T47D (cell line): ENCODE data around the gene DAB1.

Experiments
- DNase-seq, 2 experiments: peaks; one replicate each; pipeline versions ENCODE4 v3.0.0 to v3.0.0-alpha.2; 2011 to 2012; ENCODE audit warnings: low read depth in 1 of 2, low spot score in 1 of 2
- JUND ChIP-seq: IDR thresholded peaks from 2 replicates; pipeline ENCODE4 v1.6.1; 2012; ENCODE audit warnings: low read depth
- in situ Hi-C: cut with HindIII; loops from 2 replicates; pipeline ENCODE4 v1.10.0; 2016; ENCODE audit warnings: low sequenced_read_pairs, low pct_unique_long_range_greater_than_20kb

Gene DAB1

DNA sequence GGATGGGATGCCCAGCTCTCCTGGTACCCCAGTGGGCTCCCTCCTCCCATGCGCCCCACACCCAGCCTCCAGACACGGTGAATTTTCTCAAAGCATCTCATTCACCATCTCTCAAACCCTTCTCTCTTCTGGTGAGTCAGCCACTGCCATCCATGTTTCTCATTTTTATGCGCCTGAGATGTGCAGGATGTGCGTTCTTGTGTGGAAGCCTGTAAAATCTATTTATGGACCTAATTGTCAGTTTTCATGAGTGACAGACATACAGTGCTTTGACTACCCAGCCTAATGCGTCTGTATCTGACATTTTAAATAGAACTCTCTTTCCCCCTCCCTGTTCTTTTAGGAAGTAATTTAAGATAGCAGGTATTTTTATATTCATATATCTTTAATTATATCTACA, 158.8 kb downstream of the DAB1 start:
- in situ Hi-C loops: no loop called here
- no peak for TF ChIP-seq JUND
- DNase-seq: no peak

DNA sequence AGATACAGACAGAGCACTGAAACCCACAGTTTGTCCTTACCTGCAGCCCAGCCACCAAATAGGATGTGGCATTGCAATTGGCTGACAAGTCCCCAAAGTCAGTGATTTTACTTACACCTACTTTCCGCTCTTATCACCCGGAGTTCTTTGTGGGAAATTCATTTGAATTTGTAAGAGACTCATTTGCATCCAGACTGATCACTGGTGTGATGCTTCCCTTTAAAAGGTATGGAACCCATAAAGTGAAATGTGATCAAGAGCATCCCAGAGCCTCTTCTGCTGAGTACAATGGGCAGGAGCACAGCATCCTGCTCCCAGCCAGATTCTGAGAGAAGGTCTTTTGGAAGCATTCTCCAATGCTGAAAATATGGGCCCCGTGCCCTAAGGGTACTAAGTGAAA, 161.4 kb downstream of the DAB1 start:
- in situ Hi-C loops: no loop called here
- TF ChIP-seq JUND: no peak
- DNase-seq: no peak

GRCh38 chr1:57258557-57259325, 165.1 kb downstream of the DAB1 start:
- in situ Hi-C loops: no loop called here
- DNase-seq: no peak
- TF ChIP-seq JUND: no peak

GRCh38 chr1:57255945-57256344, 167.9 kb downstream of the DAB1 start:
- TF ChIP-seq JUND: no peak
- no peak for DNase-seq
- in situ Hi-C loops: no loop called here

DNA sequence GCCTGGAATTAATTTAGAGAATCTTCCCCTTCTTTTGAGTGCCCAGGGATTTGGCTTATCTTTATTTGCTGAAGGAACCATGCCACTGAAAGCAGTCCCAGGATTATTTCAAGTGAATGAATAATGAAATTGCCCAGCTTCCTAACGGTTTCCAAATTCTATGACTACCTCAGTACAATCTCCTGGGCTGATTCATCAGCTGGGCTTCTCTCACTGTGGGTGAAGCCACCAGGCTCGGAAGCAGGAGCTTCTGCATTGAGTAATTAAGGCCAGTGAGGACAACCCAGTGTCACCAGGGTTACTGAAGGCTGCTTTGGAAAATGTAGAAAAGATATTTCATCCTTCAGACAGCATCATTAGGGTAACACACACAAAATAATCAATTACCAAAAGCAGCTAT, 169.8 kb downstream of the DAB1 start:
- in situ Hi-C loops: no loop called here
- TF ChIP-seq JUND: no peak

GRCh38 chr1:57252597-57253294, 171.1 kb downstream of the DAB1 start:
- no peak for TF ChIP-seq JUND
- DNase-seq: no peak
- in situ Hi-C loops: no loop called here

More for the DNA sequence above, 169.8 kb downstream of the DAB1 start:
- DNase-seq: no peak

DNA sequence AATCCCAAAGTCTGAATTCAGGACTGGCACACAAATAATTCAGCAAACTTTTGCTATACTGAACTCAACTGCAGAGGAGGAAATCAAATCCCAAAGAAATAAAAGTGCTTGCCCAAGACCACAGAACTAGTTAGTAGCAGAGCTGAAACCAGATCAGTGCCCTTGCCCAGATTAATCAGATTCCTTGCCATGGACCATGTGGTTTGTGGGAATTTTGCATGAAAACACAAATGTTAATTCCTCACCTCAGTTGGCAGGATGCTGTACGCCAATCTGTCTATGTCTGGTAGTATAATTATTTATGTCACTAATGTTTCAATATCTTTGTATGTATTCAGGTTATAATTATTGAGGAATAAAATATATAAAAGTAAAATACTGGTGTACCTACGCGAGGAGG, 173.8 kb downstream of the DAB1 start:
- no peak for DNase-seq
- in situ Hi-C loops: no loop called here
- no peak for TF ChIP-seq JUND

- in situ Hi-C loops: no loop called here
- no peak for TF ChIP-seq JUND
- DNase-seq: no peak
Observed at GRCh38 chr1:57249511-57249910, 174.3 kb downstream of the DAB1 start.

DNA sequence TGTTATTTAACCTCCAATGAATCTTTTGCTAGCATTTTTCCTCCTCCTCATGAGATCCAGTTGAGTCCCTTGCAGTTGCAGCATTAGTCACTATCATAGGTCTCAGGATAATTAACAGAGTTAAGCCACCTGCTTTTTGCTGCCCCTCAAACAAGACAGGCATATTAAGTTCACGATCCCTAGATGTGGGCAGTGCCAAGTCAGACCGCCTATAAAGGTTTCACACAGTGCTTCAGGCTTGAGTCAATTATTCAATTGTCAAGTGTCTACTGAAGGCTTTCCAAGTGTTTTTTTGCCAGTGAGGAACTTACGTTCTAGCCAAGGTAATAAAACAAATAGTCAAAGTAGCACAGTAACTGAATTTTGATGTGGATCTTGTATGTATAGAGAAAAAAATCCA, 175.0 kb downstream of the DAB1 start:
- no peak for DNase-seq
- in situ Hi-C loops: no loop called here
- TF ChIP-seq JUND: no peak

DNA sequence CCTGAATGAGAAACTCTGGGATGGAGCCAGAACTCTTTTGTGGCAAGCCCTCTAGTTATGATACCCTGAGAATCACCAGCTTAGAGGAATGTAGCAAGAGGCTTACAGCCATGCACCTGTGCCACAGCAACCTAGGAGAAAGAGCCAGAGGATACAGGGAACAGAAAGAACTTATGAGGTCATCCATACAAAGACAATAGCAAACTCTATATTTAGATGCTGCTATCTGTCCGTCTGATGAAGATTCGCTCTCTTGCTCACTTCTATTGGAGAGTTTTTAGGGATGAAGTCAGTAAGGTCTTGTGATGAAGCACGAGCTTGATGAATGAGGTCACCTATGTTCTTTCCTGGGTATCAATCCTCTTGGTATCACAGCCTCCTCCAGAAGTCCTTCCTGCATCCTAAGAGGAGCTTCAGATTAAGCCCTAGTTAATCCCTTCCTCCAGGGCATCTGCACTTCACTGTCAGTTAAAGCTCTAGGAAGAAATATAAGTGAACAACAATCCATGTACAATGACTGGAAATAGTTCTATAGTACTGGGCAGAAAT, 185.6 kb downstream of the DAB1 start:
- in situ Hi-C loops: no loop called here
- TF ChIP-seq JUND: no peak
- DNase-seq: no peak

GRCh38 chr1:57235730-57236510, 187.9 kb downstream of the DAB1 start:
- no peak for TF ChIP-seq JUND
- in situ Hi-C loops: no loop called here
- no peak for DNase-seq

GRCh38 chr1:57234459-57234858, 189.4 kb downstream of the DAB1 start:
- in situ Hi-C loops: no loop called here
- TF ChIP-seq JUND: no peak
- DNase-seq: no peak
